Measurements from ENCODE around the gene ADAT3. TPM values are rescaled to one million over a fixed set of nuclear protein-coding genes. Genes with fewer than 3 reads are reported as not detected.

ADAT3 gene
- total RNA-seq, 5 donors from 2014 or later (not counting 1 experiment from before 2014, with no cell fraction given), result 6.0 to 16.1 (median 7.7) TPM

GRCh38 chr19:1936916-1937610, 31.9 kb downstream of the ADAT3 start:
- Mint-ChIP-seq H3K4me3 (no peak overlapping the region), H3K36me3 (no peaks in the 10 kb centered on the region), H3K4me1 (peaks cover 24 to 33% (median 27%) of the 10 kb centered on the region in 3 donors), H3K27ac (peak overlapping the region; percentile 27 to 77), H3K27me3 (no peaks in the 10 kb centered on the region), H3K9me3 (peaks cover 0 to 3% (median 2%) of the 10 kb centered on the region in 3 donors)
- ChIA-PET CTCF (interaction anchor here (0.7 to 1.0 kb wide), 2 partner anchors 9 to 132 kb away, joined by 3 to 4 read pairs; no protein-coding TSS in a partner anchor), POLR2A (no interaction called here)
- Histone ChIP-seq H3K4me3 (ENCODE audit: control insufficient read depth in 1 of 2, extremely low read depth in 1 of 2, low read length in 1 of 2) (no peak overlapping the region), H3K27ac (ENCODE audit: low read length) (no peak overlapping the region), H3K9me3 (no peaks in the 10 kb centered on the region), H3K36me3 (ENCODE audit: control insufficient read depth in 2 of 2, extremely low read depth in 1 of 2, insufficient read depth in 1 of 2, low read length in 1 of 2) (no peaks in the 10 kb centered on the region), H3K4me1 (ENCODE audit: control insufficient read depth in 1 of 2, extremely low read depth in 1 of 2, insufficient read depth in 2 of 2, low read length in 2 of 2) (peaks cover 3 to 18% of the 10 kb centered on the region in 2 experiments), H3K27me3 (replicated peaks in 1 of 2; ENCODE audit: control insufficient read depth in 2 of 2, extremely low read depth in 1 of 2, insufficient read depth in 2 of 2, low read length in 1 of 2) (no peaks in the 10 kb centered on the region)
- ATAC-seq (replicated peaks in 1 of 4) (no peak), DNase-seq (no peak)
- WGBS (ENCODE audit: insufficient coverage), result 95% methylated on average over 22 of the region's 24 CpGs

GRCh38 chr19:1938071-1938470, 32.9 kb downstream of the ADAT3 start:
- no peaks in the 10 kb centered on the region for H3K36me3 ChIP-seq (ENCODE audit: control insufficient read depth in 2 of 2, extremely low read depth in 1 of 2, insufficient read depth in 1 of 2, low read length in 1 of 2)
- Mint-ChIP-seq H3K9me3 (peaks cover 0 to 3% (median 2%) of the 10 kb centered on the region in 3 donors), H3K27ac (peak overlapping the region in 1 of 2 donors; percentile 58), H3K27me3 (no peaks in the 10 kb centered on the region), H3K4me3 (peak overlapping the region in 1 of 3 donors; percentile 23), H3K4me1 (peaks cover 29 to 35% (median 30%) of the 10 kb centered on the region in 3 donors), H3K36me3 (no peaks in the 10 kb centered on the region)
- ChIA-PET POLR2A (no interaction called here), CTCF (no interaction called here)
- peaks cover 5 to 23% of the 10 kb centered on the region in 2 experiments for H3K4me1 ChIP-seq (ENCODE audit: control insufficient read depth in 1 of 2, extremely low read depth in 1 of 2, insufficient read depth in 2 of 2, low read length in 2 of 2)
- 90% methylated on average over 2 of the region's 7 CpGs for WGBS (ENCODE audit: insufficient coverage)
- no peak overlapping the region for H3K27ac ChIP-seq (ENCODE audit: low read length)
- H3K4me3 ChIP-seq (ENCODE audit: control insufficient read depth in 1 of 2, extremely low read depth in 1 of 2, low read length in 1 of 2), result no peak overlapping the region
- DNase-seq, result no peak
- ATAC-seq (replicated peaks in 1 of 4), result no peak
- no peaks in the 10 kb centered on the region for H3K27me3 ChIP-seq (replicated peaks in 1 of 2; ENCODE audit: control insufficient read depth in 2 of 2, extremely low read depth in 1 of 2, insufficient read depth in 2 of 2, low read length in 1 of 2)
- no peaks in the 10 kb centered on the region for H3K9me3 ChIP-seq

GRCh38 chr19:1941146-1942077, 36.2 kb downstream of the ADAT3 start, which contains the start of gene CSNK1G2:
Gene CSNK1G2, plus strand, starts transcription at chr19:1941172. Its CDS starts 28,601 bp downstream, at chr19:1969773.
- WGBS (ENCODE audit: insufficient coverage), result under 1% methylated on average over 87 of the region's 97 CpGs
- POLR2A ChIA-PET, result interaction anchor here in 1 of 2 donors (0.6 to 0.7 kb wide), 2 partner anchors 105 to 515 kb away, joined by 3 to 4 read pairs; no protein-coding TSS in a partner anchor
- peak within 1 kb of the TSS; percentile 87 to 96 (median 92) for H3K4me3 Mint-ChIP-seq
- no peaks in the 10 kb centered on the region for H3K9me3 Mint-ChIP-seq
- peaks cover 19 to 53% of the 10 kb centered on the region in 2 experiments for H3K4me1 ChIP-seq (ENCODE audit: control insufficient read depth in 1 of 2, extremely low read depth in 1 of 2, insufficient read depth in 2 of 2, low read length in 2 of 2)
- H3K27me3 Mint-ChIP-seq, result no peaks in the 10 kb centered on the region
- H3K27me3 ChIP-seq (replicated peaks in 1 of 2; ENCODE audit: control insufficient read depth in 2 of 2, extremely low read depth in 1 of 2, insufficient read depth in 2 of 2, low read length in 1 of 2), result no peaks in the 10 kb centered on the region
- peaks cover 32 to 39% (median 37%) of the 10 kb centered on the region in 3 donors for H3K4me1 Mint-ChIP-seq
- H3K4me3 ChIP-seq (ENCODE audit: control insufficient read depth in 1 of 2, extremely low read depth in 1 of 2, low read length in 1 of 2), result peak within 1 kb of the TSS; percentile 70 to 94
- CTCF ChIA-PET, result interaction anchor here in 1 of 2 donors (0.5 kb wide), 1 partner anchor 9 kb away, joined by 4 read pairs; no protein-coding TSS in a partner anchor
- no peaks in the 10 kb centered on the region for H3K36me3 Mint-ChIP-seq
- H3K27ac Mint-ChIP-seq, result peak within 1 kb of the TSS; percentile 98
- H3K27ac ChIP-seq (ENCODE audit: low read length), result peak within 1 kb of the TSS; percentile 97
- peak in 4 of 35 experiments; percentile 15 to 27 (median 22) for DNase-seq
- H3K36me3 ChIP-seq (ENCODE audit: control insufficient read depth in 2 of 2, extremely low read depth in 1 of 2, insufficient read depth in 1 of 2, low read length in 1 of 2), result peaks cover 0 to 2% of the 10 kb centered on the region in 2 donors
- no peaks in the 10 kb centered on the region for H3K9me3 ChIP-seq
- peak; percentile 46 to 67 (median 62) for ATAC-seq (replicated peaks in 1 of 4)

DNA sequence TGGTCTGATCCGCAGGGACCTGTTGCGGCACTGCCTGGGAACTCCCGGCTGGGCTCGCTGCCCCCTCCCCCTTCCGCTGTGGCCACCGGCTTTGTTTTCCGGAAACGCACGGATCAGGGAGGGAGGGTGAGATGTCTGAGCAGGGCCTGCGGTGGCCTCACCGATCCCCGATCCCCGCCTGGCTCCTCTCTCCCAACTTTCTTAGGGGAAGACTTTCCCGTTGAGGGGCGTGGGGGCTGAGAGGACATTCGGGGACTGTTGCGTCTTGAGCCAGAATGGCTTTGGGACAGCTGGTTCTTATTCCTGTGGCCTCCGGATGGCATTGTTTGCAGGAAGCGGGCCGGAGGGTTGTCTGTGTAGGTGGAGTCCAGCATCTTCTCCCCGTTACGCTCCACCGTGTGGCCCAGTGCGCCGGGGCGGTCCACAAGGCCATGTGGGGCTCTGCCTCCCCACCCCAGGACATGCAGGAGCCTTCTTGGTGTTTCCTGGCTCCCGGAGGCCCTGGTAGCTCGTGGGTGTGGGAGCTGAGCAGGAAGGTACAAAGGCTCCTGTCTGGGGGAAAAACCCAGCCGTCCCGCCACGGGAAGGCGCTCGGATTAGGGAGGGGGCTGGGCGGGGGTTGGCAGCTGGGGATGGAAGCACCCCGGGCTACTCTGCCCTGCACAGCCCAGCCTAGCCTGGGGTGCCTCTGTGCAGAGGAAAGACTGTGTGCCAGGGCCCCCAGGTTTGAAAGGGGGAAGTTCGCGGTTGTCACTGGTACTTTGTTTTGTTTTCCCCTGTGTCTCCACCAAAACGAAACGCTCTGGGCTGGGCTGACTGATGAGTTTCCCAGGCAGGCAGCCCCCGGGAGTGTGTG, 37.1 kb downstream of the ADAT3 start:
- peak; percentile 53 to 63 (median 55) for ATAC-seq (replicated peaks in 1 of 4)
- CTCF ChIA-PET, result interaction anchor here in 1 of 2 donors (0.5 kb wide), 1 partner anchor 156 kb away, joined by 3 read pairs; no protein-coding TSS in a partner anchor
- Mint-ChIP-seq H3K27me3 (no peaks in the 10 kb centered on the region), H3K27ac (peak overlapping the region; percentile 98), H3K9me3 (no peaks in the 10 kb centered on the region), H3K36me3 (no peaks in the 10 kb centered on the region), H3K4me1 (peaks cover 28 to 42% (median 36%) of the 10 kb centered on the region in 3 donors), H3K4me3 (peak overlapping the region; percentile 87 to 96 (median 92))
- Histone ChIP-seq H3K4me1 (ENCODE audit: control insufficient read depth in 1 of 2, extremely low read depth in 1 of 2, insufficient read depth in 2 of 2, low read length in 2 of 2) (peaks cover 19 to 59% of the 10 kb centered on the region in 2 experiments), H3K27me3 (replicated peaks in 1 of 2; ENCODE audit: control insufficient read depth in 2 of 2, extremely low read depth in 1 of 2, insufficient read depth in 2 of 2, low read length in 1 of 2) (no peaks in the 10 kb centered on the region), H3K4me3 (ENCODE audit: control insufficient read depth in 1 of 2, extremely low read depth in 1 of 2, low read length in 1 of 2) (peak overlapping the region; percentile 70 to 94), H3K36me3 (ENCODE audit: control insufficient read depth in 2 of 2, extremely low read depth in 1 of 2, insufficient read depth in 1 of 2, low read length in 1 of 2) (peaks cover 0 to 8% of the 10 kb centered on the region in 2 donors), H3K9me3 (no peaks in the 10 kb centered on the region), H3K27ac (ENCODE audit: low read length) (peak overlapping the region; percentile 96)
- POLR2A ChIA-PET, result interaction anchor here (0.6 to 1.0 kb wide), 3 partner anchors 100 to 514 kb away, joined by 3 to 4 read pairs (median 3); no protein-coding TSS in a partner anchor
- WGBS (ENCODE audit: insufficient coverage), result under 1% methylated on average over 27 of the region's 40 CpGs
- peak; percentile 57 to 90 (median 75) for DNase-seq

GRCh38 chr19:1942934-1943555, 37.8 kb downstream of the ADAT3 start:
- ChIA-PET POLR2A (interaction anchor here (0.5 to 1.0 kb wide), 2 partner anchors 9 to 99 kb away, joined by 3 to 4 read pairs; no protein-coding TSS in a partner anchor), CTCF (interaction anchor here (0.5 to 0.7 kb wide), 2 partner anchors 15 to 156 kb away, joined by 3 read pairs; no protein-coding TSS in a partner anchor)
- 2% methylated on average over 15 of the region's 21 CpGs for WGBS (ENCODE audit: insufficient coverage)
- Mint-ChIP-seq H3K4me1 (peaks cover 28 to 43% (median 36%) of the 10 kb centered on the region in 3 donors), H3K27ac (peak overlapping the region; percentile 98), H3K36me3 (no peaks in the 10 kb centered on the region), H3K27me3 (no peaks in the 10 kb centered on the region), H3K9me3 (no peaks in the 10 kb centered on the region), H3K4me3 (peak overlapping the region; percentile 87 to 96 (median 92))
- no peaks in the 10 kb centered on the region for H3K27me3 ChIP-seq (replicated peaks in 1 of 2; ENCODE audit: control insufficient read depth in 2 of 2, extremely low read depth in 1 of 2, insufficient read depth in 2 of 2, low read length in 1 of 2)
- H3K4me1 ChIP-seq (ENCODE audit: control insufficient read depth in 1 of 2, extremely low read depth in 1 of 2, insufficient read depth in 2 of 2, low read length in 2 of 2), result peaks cover 19 to 66% of the 10 kb centered on the region in 2 experiments
- H3K4me3 ChIP-seq (ENCODE audit: control insufficient read depth in 1 of 2, extremely low read depth in 1 of 2, low read length in 1 of 2), result peak overlapping the region; percentile 70 to 94
- H3K27ac ChIP-seq (ENCODE audit: low read length), result peak overlapping the region; percentile 96
- ATAC-seq (replicated peaks in 1 of 4), result no peak
- peaks cover 0 to 8% of the 10 kb centered on the region in 2 donors for H3K36me3 ChIP-seq (ENCODE audit: control insufficient read depth in 2 of 2, extremely low read depth in 1 of 2, insufficient read depth in 1 of 2, low read length in 1 of 2)
- H3K9me3 ChIP-seq, result no peaks in the 10 kb centered on the region
- peak in 1 of 35 experiments; percentile 55 for DNase-seq

All from T-cell (primary cell).